ENCODE results near the gene PANX3.

Gene PANX3

GRCh38 chr11:124643042-124643604, 31.9 kb downstream of the PANX3 start:
- Histone ChIP-seq H3K9ac (ENCODE audit: low read depth, low read length) (no peak overlapping the region), H3K9me3 (replicated peaks; ENCODE audit: low read length) (no peaks in the 10 kb centered on the region), H3K27me3 (ENCODE audit: control insufficient read depth, insufficient read depth, low read length) (no peaks in the 10 kb centered on the region), H3K36me3 (ENCODE audit: insufficient read depth, low read length) (peaks cover 6% of the 10 kb centered on the region), H3K4me1 (ENCODE audit: control insufficient read depth, insufficient read depth, low read length) (peaks cover 19% of the 10 kb centered on the region), H3K4me2 (ENCODE audit: low read length) (peak overlapping the region; percentile 64), H3K4me3 (ENCODE audit: low read length) (no peak overlapping the region)

GRCh38 chr11:124643605-124644425, 32.6 kb downstream of the PANX3 start:
- H3K4me2 ChIP-seq (ENCODE audit: low read length), result peak overlapping the region; percentile 64
- H3K4me1 ChIP-seq (ENCODE audit: control insufficient read depth, insufficient read depth, low read length), result peaks cover 19% of the 10 kb centered on the region
- no peaks in the 10 kb centered on the region for H3K9me3 ChIP-seq (replicated peaks; ENCODE audit: low read length)
- peak overlapping the region; percentile 40 for H3K9ac ChIP-seq (ENCODE audit: low read depth, low read length)
- H3K4me3 ChIP-seq (ENCODE audit: low read length), result peak overlapping the region; percentile 11
- H3K27me3 ChIP-seq (ENCODE audit: control insufficient read depth, insufficient read depth, low read length), result no peaks in the 10 kb centered on the region
- no peaks in the 10 kb centered on the region for H3K36me3 ChIP-seq (ENCODE audit: insufficient read depth, low read length)

- H3K4me3 ChIP-seq (ENCODE audit: low read length), result no peak overlapping the region
- H3K9ac ChIP-seq (ENCODE audit: low read depth, low read length), result peak overlapping the region; percentile 40
These were observed 33.4 kb downstream of the PANX3 start for GRCh38 chr11:124644426-124645280.

GRCh38 chr11:124646148-124646547, 34.9 kb downstream of the PANX3 start:
- Histone ChIP-seq H3K36me3 (ENCODE audit: insufficient read depth, low read length) (no peaks in the 10 kb centered on the region), H3K27me3 (ENCODE audit: control insufficient read depth, insufficient read depth, low read length) (no peaks in the 10 kb centered on the region), H3K4me2 (ENCODE audit: low read length) (no peak overlapping the region), H3K4me1 (ENCODE audit: control insufficient read depth, insufficient read depth, low read length) (peaks cover 19% of the 10 kb centered on the region), H3K4me3 (ENCODE audit: low read length) (no peak overlapping the region), H3K9me3 (replicated peaks; ENCODE audit: low read length) (no peaks in the 10 kb centered on the region), H3K9ac (ENCODE audit: low read depth, low read length) (no peak overlapping the region)

More at GRCh38 chr11:124644426-124645280, 33.4 kb downstream of the PANX3 start:
- Histone ChIP-seq H3K36me3 (ENCODE audit: insufficient read depth, low read length) (no peaks in the 10 kb centered on the region), H3K9me3 (replicated peaks; ENCODE audit: low read length) (no peaks in the 10 kb centered on the region), H3K4me1 (ENCODE audit: control insufficient read depth, insufficient read depth, low read length) (peaks cover 19% of the 10 kb centered on the region), H3K4me2 (ENCODE audit: low read length) (peak overlapping the region; percentile 64), H3K27me3 (ENCODE audit: control insufficient read depth, insufficient read depth, low read length) (no peaks in the 10 kb centered on the region)

GRCh38 chr11:124648610-124649009, 37.4 kb downstream of the PANX3 start:
- Histone ChIP-seq H3K27me3 (ENCODE audit: control insufficient read depth, insufficient read depth, low read length) (no peaks in the 10 kb centered on the region), H3K9ac (ENCODE audit: low read depth, low read length) (no peak overlapping the region), H3K9me3 (replicated peaks; ENCODE audit: low read length) (no peaks in the 10 kb centered on the region), H3K4me3 (ENCODE audit: low read length) (no peak overlapping the region), H3K4me2 (ENCODE audit: low read length) (no peak overlapping the region), H3K36me3 (ENCODE audit: insufficient read depth, low read length) (peaks cover 3% of the 10 kb centered on the region), H3K4me1 (ENCODE audit: control insufficient read depth, insufficient read depth, low read length) (peaks cover 10% of the 10 kb centered on the region)

- Histone ChIP-seq H3K9me3 (replicated peaks; ENCODE audit: low read length) (no peaks in the 10 kb centered on the region), H3K4me3 (ENCODE audit: low read length) (no peak overlapping the region), H3K36me3 (ENCODE audit: insufficient read depth, low read length) (peaks cover 4% of the 10 kb centered on the region), H3K4me1 (ENCODE audit: control insufficient read depth, insufficient read depth, low read length) (no peaks in the 10 kb centered on the region), H3K4me2 (ENCODE audit: low read length) (no peak overlapping the region), H3K27me3 (ENCODE audit: control insufficient read depth, insufficient read depth, low read length) (no peaks in the 10 kb centered on the region), H3K9ac (ENCODE audit: low read depth, low read length) (no peak overlapping the region)
These were observed 45.8 kb downstream of the PANX3 start for GRCh38 chr11:124656774-124657630.

- no peak overlapping the region for H3K9ac ChIP-seq (ENCODE audit: low read depth, low read length)
These were observed 46.7 kb downstream of the PANX3 start for GRCh38 chr11:124657904-124658303.

GRCh38 chr11:124658501-124658900, 47.3 kb downstream of the PANX3 start:
- H3K27me3 ChIP-seq (ENCODE audit: control insufficient read depth, insufficient read depth, low read length), result no peaks in the 10 kb centered on the region
- H3K9ac ChIP-seq (ENCODE audit: low read depth, low read length), result no peak overlapping the region
- no peaks in the 10 kb centered on the region for H3K4me1 ChIP-seq (ENCODE audit: control insufficient read depth, insufficient read depth, low read length)
- no peak overlapping the region for H3K4me2 ChIP-seq (ENCODE audit: low read length)
- peaks cover 3% of the 10 kb centered on the region for H3K36me3 ChIP-seq (ENCODE audit: insufficient read depth, low read length)
- no peak overlapping the region for H3K4me3 ChIP-seq (ENCODE audit: low read length)
- no peaks in the 10 kb centered on the region for H3K9me3 ChIP-seq (replicated peaks; ENCODE audit: low read length)

More at GRCh38 chr11:124657904-124658303, 46.7 kb downstream of the PANX3 start:
- Histone ChIP-seq H3K9me3 (replicated peaks; ENCODE audit: low read length) (no peaks in the 10 kb centered on the region), H3K4me3 (ENCODE audit: low read length) (no peak overlapping the region), H3K36me3 (ENCODE audit: insufficient read depth, low read length) (peaks cover 3% of the 10 kb centered on the region), H3K4me1 (ENCODE audit: control insufficient read depth, insufficient read depth, low read length) (no peaks in the 10 kb centered on the region), H3K4me2 (ENCODE audit: low read length) (no peak overlapping the region), H3K27me3 (ENCODE audit: control insufficient read depth, insufficient read depth, low read length) (no peaks in the 10 kb centered on the region)

- no peak overlapping the region for H3K4me3 ChIP-seq (ENCODE audit: low read length)
- no peaks in the 10 kb centered on the region for H3K9me3 ChIP-seq (replicated peaks; ENCODE audit: low read length)
- H3K9ac ChIP-seq (ENCODE audit: low read depth, low read length), result no peak overlapping the region
- H3K4me2 ChIP-seq (ENCODE audit: low read length), result no peak overlapping the region
- H3K4me1 ChIP-seq (ENCODE audit: control insufficient read depth, insufficient read depth, low read length), result no peaks in the 10 kb centered on the region
- H3K27me3 ChIP-seq (ENCODE audit: control insufficient read depth, insufficient read depth, low read length), result no peaks in the 10 kb centered on the region
- peaks cover 3% of the 10 kb centered on the region for H3K36me3 ChIP-seq (ENCODE audit: insufficient read depth, low read length)
These were observed 47.8 kb downstream of the PANX3 start for GRCh38 chr11:124658986-124659385.

- H3K9ac ChIP-seq (ENCODE audit: low read depth, low read length), result no peak overlapping the region
- H3K36me3 ChIP-seq (ENCODE audit: insufficient read depth, low read length), result peaks cover 3% of the 10 kb centered on the region
- no peaks in the 10 kb centered on the region for H3K9me3 ChIP-seq (replicated peaks; ENCODE audit: low read length)
- H3K4me2 ChIP-seq (ENCODE audit: low read length), result no peak overlapping the region
- H3K4me1 ChIP-seq (ENCODE audit: control insufficient read depth, insufficient read depth, low read length), result no peaks in the 10 kb centered on the region
- no peak overlapping the region for H3K4me3 ChIP-seq (ENCODE audit: low read length)
- no peaks in the 10 kb centered on the region for H3K27me3 ChIP-seq (ENCODE audit: control insufficient read depth, insufficient read depth, low read length)
These were observed 50.3 kb downstream of the PANX3 start for GRCh38 chr11:124661553-124661952.

GRCh38 chr11:124662106-124662505, 50.9 kb downstream of the PANX3 start:
- Histone ChIP-seq H3K9ac (ENCODE audit: low read depth, low read length) (no peak overlapping the region), H3K4me1 (ENCODE audit: control insufficient read depth, insufficient read depth, low read length) (no peaks in the 10 kb centered on the region), H3K4me3 (ENCODE audit: low read length) (no peak overlapping the region), H3K4me2 (ENCODE audit: low read length) (no peak overlapping the region), H3K27me3 (ENCODE audit: control insufficient read depth, insufficient read depth, low read length) (no peaks in the 10 kb centered on the region), H3K9me3 (replicated peaks; ENCODE audit: low read length) (no peaks in the 10 kb centered on the region), H3K36me3 (ENCODE audit: insufficient read depth, low read length) (peaks cover 3% of the 10 kb centered on the region)

All from skeletal muscle satellite cell (primary cell).